Measurements from ENCODE around the gene IFITM5.

- TF ChIP-seq POLR2AphosphoS5 (IDR thresholded peaks at IDR 0.05) = no peak
- TF ChIP-seq POLR2A (IDR thresholded peaks at IDR 0.05) = no peak
Measured at GRCh38 chr11:278001-278951, 21.1 kb downstream of the IFITM5 start, which contains the start of gene NLRP6.

Data from prostate gland (tissue), 1 donor.